ENCODE measurements around the gene RGS7.
"Not testable (repeated sequence)": the region's sequence is repeated elsewhere in the genome, so short reads cannot be mapped to it uniquely, and the experiment has no call there.

The RGS7 gene

GRCh38 chr1:241274693-241275092 is 82.3 kb downstream of the RGS7 start:
- in situ Hi-C loops (cut with HindIII; ENCODE audit: low sequenced_read_pairs): no loop called here

GRCh38 chr1:241272828-241273227 is 84.2 kb downstream of the RGS7 start:
- in situ Hi-C loops (cut with HindIII; ENCODE audit: low sequenced_read_pairs): no loop called here

- in situ Hi-C loops (cut with HindIII; ENCODE audit: low sequenced_read_pairs): no loop called here
These were observed 85.6 kb downstream of the RGS7 start for GRCh38 chr1:241271427-241271826.

- in situ Hi-C loops (cut with HindIII; ENCODE audit: low sequenced_read_pairs): no loop called here
These were observed 87.0 kb downstream of the RGS7 start for GRCh38 chr1:241270016-241270415.

GRCh38 chr1:241269116-241269515 is 87.9 kb downstream of the RGS7 start:
- in situ Hi-C loops (cut with HindIII; ENCODE audit: low sequenced_read_pairs): no loop called here

GRCh38 chr1:241266121-241266520 is 90.9 kb downstream of the RGS7 start:
- in situ Hi-C loops (cut with HindIII; ENCODE audit: low sequenced_read_pairs): no loop called here

- in situ Hi-C loops (cut with HindIII; ENCODE audit: low sequenced_read_pairs): no loop called here
These were observed 91.6 kb downstream of the RGS7 start for GRCh38 chr1:241265428-241265827.

- in situ Hi-C loops (cut with HindIII; ENCODE audit: low sequenced_read_pairs): no loop called here
These were observed 93.7 kb downstream of the RGS7 start for GRCh38 chr1:241263346-241263745.

- in situ Hi-C loops (cut with HindIII; ENCODE audit: low sequenced_read_pairs): no loop called here
These were observed 103.5 kb downstream of the RGS7 start for GRCh38 chr1:241253471-241253870.

GRCh38 chr1:241250465-241250864 is 106.5 kb downstream of the RGS7 start:
- in situ Hi-C loops (cut with HindIII; ENCODE audit: low sequenced_read_pairs): no loop called here

- in situ Hi-C loops (cut with HindIII; ENCODE audit: low sequenced_read_pairs): no loop called here
These were observed 116.9 kb downstream of the RGS7 start for GRCh38 chr1:241240069-241240468.

GRCh38 chr1:241237873-241238272 is 119.1 kb downstream of the RGS7 start:
- in situ Hi-C loops (cut with HindIII; ENCODE audit: low sequenced_read_pairs): no loop called here

- in situ Hi-C loops (cut with HindIII; ENCODE audit: low sequenced_read_pairs): no loop called here
These were observed 121.6 kb downstream of the RGS7 start for GRCh38 chr1:241235256-241235897.

- in situ Hi-C loops (cut with HindIII; ENCODE audit: low sequenced_read_pairs): no loop called here
These were observed 127.3 kb downstream of the RGS7 start for GRCh38 chr1:241229711-241230110.

- in situ Hi-C loops (cut with HindIII; ENCODE audit: low sequenced_read_pairs): no loop called here
These were observed 127.8 kb downstream of the RGS7 start for GRCh38 chr1:241229216-241229615.

GRCh38 chr1:241228339-241228738 is 128.7 kb downstream of the RGS7 start:
- in situ Hi-C loops (cut with HindIII; ENCODE audit: low sequenced_read_pairs): no loop called here

GRCh38 chr1:241225741-241226140 is 131.3 kb downstream of the RGS7 start:
- in situ Hi-C loops (cut with HindIII; ENCODE audit: low sequenced_read_pairs): no loop called here

- in situ Hi-C loops (cut with HindIII; ENCODE audit: low sequenced_read_pairs): not testable (repeated sequence)
These were observed 132.8 kb downstream of the RGS7 start for GRCh38 chr1:241224189-241224588.

GRCh38 chr1:241222813-241223212 is 134.2 kb downstream of the RGS7 start:
- in situ Hi-C loops (cut with HindIII; ENCODE audit: low sequenced_read_pairs): not testable (repeated sequence)

GRCh38 chr1:241221319-241221718 is 135.7 kb downstream of the RGS7 start:
- in situ Hi-C loops (cut with HindIII; ENCODE audit: low sequenced_read_pairs): no loop called here

GRCh38 chr1:241220913-241221312 is 136.1 kb downstream of the RGS7 start:
- in situ Hi-C loops (cut with HindIII; ENCODE audit: low sequenced_read_pairs): not testable (repeated sequence)

- in situ Hi-C loops (cut with HindIII; ENCODE audit: low sequenced_read_pairs): no loop called here
These were observed 137.6 kb downstream of the RGS7 start for GRCh38 chr1:241219449-241219848.

GRCh38 chr1:241217516-241217915 is 139.5 kb downstream of the RGS7 start:
- in situ Hi-C loops (cut with HindIII; ENCODE audit: low sequenced_read_pairs): no loop called here

Data from DLD1 (cell line).